LNCaP clone FGC (cell line): Measurements from ENCODE around the gene ASAP3.

ENCODE experiments used
- DNase-seq: peaks from one replicate; pipeline ENCODE4 v3.0.0-alpha.2; 2011; ENCODE audit warnings: low read depth
- H3K4me3 ChIP-seq: 2 replicates; pipeline ENCODE4 v1.5.1; 2011; ENCODE audit warnings: mild to moderate bottlenecking, low read depth, low read length, control low read depth
- CTCF ChIP-seq: IDR thresholded peaks from 2 replicates; pipeline ENCODE4 v1.5.1; 2012; ENCODE audit warnings: mild to moderate bottlenecking; ENCODE audit not compliant: control insufficient read depth, insufficient read depth; ENCODE audit errors: extremely low read depth

ASAP3 gene

GRCh38 chr1:23524716-23525401 lies 40.9 kb upstream of the ASAP3 start:
- TF ChIP-seq CTCF: no peak
- DNase-seq: no peak
- no peak overlapping the region for H3K4me3 ChIP-seq

GRCh38 chr1:23524163-23524562 lies 40.2 kb upstream of the ASAP3 start:
- H3K4me3 ChIP-seq: no peak overlapping the region
- TF ChIP-seq CTCF: no peak
- DNase-seq: no peak

- DNase-seq: no peak
- no peak for TF ChIP-seq CTCF
- no peak overlapping the region for H3K4me3 ChIP-seq
Measured at GRCh38 chr1:23522244-23522982, 38.4 kb upstream of the ASAP3 start.

GRCh38 chr1:23521588-23521987 lies 37.6 kb upstream of the ASAP3 start:
- no peak for TF ChIP-seq CTCF
- no peak overlapping the region for H3K4me3 ChIP-seq
- DNase-seq: no peak

GRCh38 chr1:23517581-23517980 lies 33.6 kb upstream of the ASAP3 start:
- H3K4me3 ChIP-seq: no peak overlapping the region
- DNase-seq: no peak
- TF ChIP-seq CTCF: no peak

- DNase-seq: no peak
- H3K4me3 ChIP-seq: no peak overlapping the region
- TF ChIP-seq CTCF: no peak
Measured at GRCh38 chr1:23515905-23516304, 31.9 kb upstream of the ASAP3 start.

GRCh38 chr1:23514111-23514679 lies 30.2 kb upstream of the ASAP3 start:
- no peak overlapping the region for H3K4me3 ChIP-seq
- no peak for TF ChIP-seq CTCF
- no peak for DNase-seq
